Activated naive CD4-positive, alpha-beta T cell treated with anti-CD3 and anti-CD28 coated beads for 36 hours (primary cell): ENCODE results near the gene PHACTR3. TPM values are rescaled to one million over a fixed set of nuclear protein-coding genes. Genes with fewer than 3 reads are reported as not detected.
A peak's percentile ranks its signal among the peaks of the same experiment; 100 is the strongest.

Experiments used
- CTCF ChIA-PET: fragments of 350-600 bp; sonication (Branson Sonifier 250); formaldehyde crosslinking; loops from one replicate; lab custom pipeline; 2021; ENCODE audit warnings: antibody characterized with exemption; lab: Charles Lee
- DNase-seq: peaks from one replicate; pipeline ENCODE4 v3.0.0-alpha.2; 2020
- H3K27ac Mint-ChIP-seq: one replicate; pipeline ENCODE4 v1.8.0; 2021; ENCODE audit warnings: mild to moderate bottlenecking, mixed read lengths
- H3K27me3 Mint-ChIP-seq: one replicate; pipeline ENCODE4 v1.8.0; 2021; ENCODE audit warnings: low read depth, mixed read lengths
- H3K36me3 Mint-ChIP-seq: one replicate; pipeline ENCODE4 v1.8.0; 2021; ENCODE audit warnings: low read depth, mixed read lengths
- H3K4me1 Mint-ChIP-seq: one replicate; pipeline ENCODE4 v1.8.0; 2021; ENCODE audit warnings: low read depth, mixed read lengths
- H3K4me3 Mint-ChIP-seq: one replicate; pipeline ENCODE4 v1.8.0; 2021; ENCODE audit warnings: mild to moderate bottlenecking, moderate library complexity, mixed read lengths
- H3K9me3 Mint-ChIP-seq: one replicate; pipeline ENCODE4 v1.8.0; 2021; ENCODE audit warnings: mixed read lengths
- intact Hi-C: fragments of 100-400 bp; cut with micrococcal nuclease; formaldehyde crosslinking; loops from one replicate; pipeline ENCODE4 v1.15.1; 2023
- total RNA-seq, 2 experiments: library from RNA; stranded (reverse); gene quantifications; one replicate each; pipeline ENCODE4 v1.2.3, GENCODE V29; 2021

PHACTR3 gene
- total RNA-seq, 2 experiments from 2014 or later: not detected

GRCh38 chr20:59743308-59743707 lies 139.0 kb downstream of the PHACTR3 start:
- no peak for DNase-seq
- H3K27me3 Mint-ChIP-seq: no peaks in the 10 kb centered on the region
- no peaks in the 10 kb centered on the region for H3K4me1 Mint-ChIP-seq
- no peaks in the 10 kb centered on the region for H3K9me3 Mint-ChIP-seq
- intact Hi-C loops: no loop called here
- H3K27ac Mint-ChIP-seq: no peak overlapping the region
- H3K36me3 Mint-ChIP-seq: no peaks in the 10 kb centered on the region
- no peak overlapping the region for H3K4me3 Mint-ChIP-seq
- CTCF ChIA-PET: no interaction called here

- CTCF ChIA-PET: no interaction called here
- H3K27ac Mint-ChIP-seq: no peak overlapping the region
- no peaks in the 10 kb centered on the region for H3K9me3 Mint-ChIP-seq
- DNase-seq: no peak
- H3K4me3 Mint-ChIP-seq: no peak overlapping the region
- H3K36me3 Mint-ChIP-seq: no peaks in the 10 kb centered on the region
- H3K4me1 Mint-ChIP-seq: no peaks in the 10 kb centered on the region
- intact Hi-C loops: no loop called here
- no peaks in the 10 kb centered on the region for H3K27me3 Mint-ChIP-seq
Measured at GRCh38 chr20:59743767-59744485, 139.6 kb downstream of the PHACTR3 start.

- no peaks in the 10 kb centered on the region for H3K4me1 Mint-ChIP-seq
- H3K4me3 Mint-ChIP-seq: no peak overlapping the region
- no peak overlapping the region for H3K27ac Mint-ChIP-seq
- intact Hi-C loops: no loop called here
- H3K9me3 Mint-ChIP-seq: no peaks in the 10 kb centered on the region
- CTCF ChIA-PET: no interaction called here
- no peak for DNase-seq
- H3K27me3 Mint-ChIP-seq: no peaks in the 10 kb centered on the region
- no peaks in the 10 kb centered on the region for H3K36me3 Mint-ChIP-seq
Measured at GRCh38 chr20:59744756-59745155, 140.4 kb downstream of the PHACTR3 start.

DNA sequence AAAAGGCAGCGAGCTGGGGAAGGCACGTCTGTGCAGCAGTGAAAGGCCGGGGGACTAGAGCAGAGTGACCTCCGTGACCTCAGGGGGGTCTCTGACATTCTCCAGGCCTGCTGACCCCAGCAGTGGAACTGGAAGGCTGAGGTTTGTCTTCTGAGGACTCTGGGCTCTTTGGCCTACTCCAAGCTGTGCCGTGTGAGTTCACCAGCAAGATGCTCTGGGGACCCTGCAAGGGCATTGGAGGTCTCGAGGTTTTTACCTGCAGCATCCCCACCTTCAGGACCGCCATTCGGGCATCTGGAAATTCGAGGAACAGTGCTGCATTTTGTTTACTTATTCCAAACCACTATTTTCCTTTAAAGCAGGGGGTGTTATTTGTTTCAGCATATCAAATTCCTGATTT lies 140.9 kb downstream of the PHACTR3 start:
- intact Hi-C loops: no loop called here
- no peaks in the 10 kb centered on the region for H3K27me3 Mint-ChIP-seq
- CTCF ChIA-PET: no interaction called here
- no peaks in the 10 kb centered on the region for H3K4me1 Mint-ChIP-seq
- no peaks in the 10 kb centered on the region for H3K36me3 Mint-ChIP-seq
- no peak overlapping the region for H3K4me3 Mint-ChIP-seq
- H3K9me3 Mint-ChIP-seq: no peaks in the 10 kb centered on the region
- H3K27ac Mint-ChIP-seq: no peak overlapping the region
- no peak for DNase-seq

GRCh38 chr20:59745716-59746115 lies 141.4 kb downstream of the PHACTR3 start:
- intact Hi-C loops: no loop called here
- no peaks in the 10 kb centered on the region for H3K9me3 Mint-ChIP-seq

DNA sequence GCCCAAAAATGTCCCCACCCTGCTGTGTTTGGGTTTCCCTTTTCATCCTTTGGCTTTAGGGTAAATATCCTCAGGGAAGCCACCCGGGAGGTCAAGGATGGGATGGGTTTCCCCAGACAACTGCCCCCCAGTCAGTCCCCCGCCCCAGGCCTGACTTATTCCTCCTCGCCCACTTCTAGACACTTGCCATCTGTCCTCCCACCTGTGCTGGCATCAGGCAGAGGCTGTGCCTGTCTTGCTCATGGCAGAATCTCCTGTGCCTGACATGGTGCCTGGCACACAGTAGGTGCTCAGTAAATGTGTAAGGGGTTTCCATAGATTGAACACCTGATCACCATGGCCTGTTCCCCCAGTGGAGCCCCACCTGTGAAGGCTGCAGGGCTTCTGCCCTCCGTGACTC lies 141.8 kb downstream of the PHACTR3 start:
- Mint-ChIP-seq H3K36me3 (no peaks in the 10 kb centered on the region), H3K4me3 (no peak overlapping the region), H3K27me3 (no peaks in the 10 kb centered on the region), H3K4me1 (no peaks in the 10 kb centered on the region), H3K27ac (no peak overlapping the region), H3K9me3 (no peaks in the 10 kb centered on the region)
- intact Hi-C loops: no loop called here
- DNase-seq: no peak
- CTCF ChIA-PET: no interaction called here

More at GRCh38 chr20:59745716-59746115, 141.4 kb downstream of the PHACTR3 start:
- no peak overlapping the region for H3K4me3 Mint-ChIP-seq
- no peak for DNase-seq
- H3K27me3 Mint-ChIP-seq: no peaks in the 10 kb centered on the region
- H3K36me3 Mint-ChIP-seq: no peaks in the 10 kb centered on the region
- H3K27ac Mint-ChIP-seq: no peak overlapping the region
- CTCF ChIA-PET: no interaction called here
- H3K4me1 Mint-ChIP-seq: no peaks in the 10 kb centered on the region

GRCh38 chr20:59747671-59748515 lies 143.6 kb downstream of the PHACTR3 start:
- intact Hi-C loops: no loop called here
- DNase-seq: no peak
- H3K4me3 Mint-ChIP-seq: no peak overlapping the region
- CTCF ChIA-PET: interaction anchor here (0.7 to 1.1 kb wide), 3 partner anchors 82 to 176 kb away, joined by 3 to 6 read pairs (median 3); no protein-coding TSS in a partner anchor
- no peaks in the 10 kb centered on the region for H3K4me1 Mint-ChIP-seq
- H3K36me3 Mint-ChIP-seq: no peaks in the 10 kb centered on the region
- H3K9me3 Mint-ChIP-seq: no peaks in the 10 kb centered on the region
- no peaks in the 10 kb centered on the region for H3K27me3 Mint-ChIP-seq
- H3K27ac Mint-ChIP-seq: no peak overlapping the region

GRCh38 chr20:59748619-59749191 lies 144.4 kb downstream of the PHACTR3 start:
- Mint-ChIP-seq H3K27me3 (peaks cover 5% of the 10 kb centered on the region), H3K9me3 (no peaks in the 10 kb centered on the region), H3K4me3 (no peak overlapping the region), H3K36me3 (no peaks in the 10 kb centered on the region), H3K27ac (no peak overlapping the region), H3K4me1 (no peaks in the 10 kb centered on the region)
- DNase-seq: no peak
- intact Hi-C loops: no loop called here
- CTCF ChIA-PET: no interaction called here

DNA sequence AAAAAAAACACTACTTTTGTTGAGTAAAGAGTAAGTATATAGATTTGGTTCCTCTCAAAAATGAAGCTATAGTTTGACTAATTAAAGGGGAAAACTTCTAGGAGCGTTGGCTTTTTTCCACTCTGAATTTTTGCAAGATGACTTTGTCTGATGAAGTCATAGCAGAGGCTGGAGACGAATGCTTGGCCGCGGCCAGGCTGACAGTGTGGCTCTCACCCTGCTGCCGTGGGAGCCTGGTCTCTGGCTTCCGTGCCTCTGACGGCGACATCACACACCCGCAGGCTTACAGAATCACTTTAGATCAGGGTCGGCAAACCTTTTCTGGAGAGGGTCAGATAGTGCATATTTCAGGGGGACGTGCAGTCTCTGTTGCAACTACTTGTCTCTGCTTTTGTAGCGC lies 145.0 kb downstream of the PHACTR3 start:
- intact Hi-C loops: no loop called here
- Mint-ChIP-seq H3K4me3 (no peak overlapping the region), H3K9me3 (no peaks in the 10 kb centered on the region), H3K36me3 (no peaks in the 10 kb centered on the region), H3K4me1 (no peaks in the 10 kb centered on the region), H3K27ac (no peak overlapping the region), H3K27me3 (peaks cover 5% of the 10 kb centered on the region)
- CTCF ChIA-PET: no interaction called here
- DNase-seq: no peak

GRCh38 chr20:59750209-59750840 lies 146.0 kb downstream of the PHACTR3 start:
- intact Hi-C loops: no loop called here
- H3K27ac Mint-ChIP-seq: no peak overlapping the region
- H3K36me3 Mint-ChIP-seq: no peaks in the 10 kb centered on the region
- CTCF ChIA-PET: interaction anchor here (1.3 kb wide), 1 partner anchor 179 kb away, joined by 3 read pairs; no protein-coding TSS in a partner anchor
- peaks cover 5% of the 10 kb centered on the region for H3K27me3 Mint-ChIP-seq
- DNase-seq: no peak
- H3K9me3 Mint-ChIP-seq: no peaks in the 10 kb centered on the region
- H3K4me1 Mint-ChIP-seq: no peaks in the 10 kb centered on the region
- H3K4me3 Mint-ChIP-seq: no peak overlapping the region

GRCh38 chr20:59751075-59751711 lies 146.9 kb downstream of the PHACTR3 start:
- DNase-seq: peak; percentile 63
- Mint-ChIP-seq H3K9me3 (no peaks in the 10 kb centered on the region), H3K27ac (no peak overlapping the region), H3K4me1 (no peaks in the 10 kb centered on the region), H3K4me3 (no peak overlapping the region), H3K27me3 (peaks cover 9% of the 10 kb centered on the region), H3K36me3 (no peaks in the 10 kb centered on the region)
- CTCF ChIA-PET: interaction anchor here (1.1 to 2.6 kb wide), 2 partner anchors 152 to 180 kb away, joined by 5 to 15 read pairs; no protein-coding TSS in a partner anchor
- intact Hi-C loops: loop anchor here (1.0 kb wide), 2 partner anchors 153 to 180 kb away; no protein-coding TSS in a partner anchor
